ENCODE results near the gene SPAG9. TPM values are rescaled to one million over a fixed set of nuclear protein-coding genes. Genes with fewer than 3 reads are reported as not detected.
A peak's percentile ranks its signal among the peaks of the same experiment; 100 is the strongest.

SPAG9 gene
- total RNA-seq, 1 experiment from 2014 or later = 54.3 TPM

DNA sequence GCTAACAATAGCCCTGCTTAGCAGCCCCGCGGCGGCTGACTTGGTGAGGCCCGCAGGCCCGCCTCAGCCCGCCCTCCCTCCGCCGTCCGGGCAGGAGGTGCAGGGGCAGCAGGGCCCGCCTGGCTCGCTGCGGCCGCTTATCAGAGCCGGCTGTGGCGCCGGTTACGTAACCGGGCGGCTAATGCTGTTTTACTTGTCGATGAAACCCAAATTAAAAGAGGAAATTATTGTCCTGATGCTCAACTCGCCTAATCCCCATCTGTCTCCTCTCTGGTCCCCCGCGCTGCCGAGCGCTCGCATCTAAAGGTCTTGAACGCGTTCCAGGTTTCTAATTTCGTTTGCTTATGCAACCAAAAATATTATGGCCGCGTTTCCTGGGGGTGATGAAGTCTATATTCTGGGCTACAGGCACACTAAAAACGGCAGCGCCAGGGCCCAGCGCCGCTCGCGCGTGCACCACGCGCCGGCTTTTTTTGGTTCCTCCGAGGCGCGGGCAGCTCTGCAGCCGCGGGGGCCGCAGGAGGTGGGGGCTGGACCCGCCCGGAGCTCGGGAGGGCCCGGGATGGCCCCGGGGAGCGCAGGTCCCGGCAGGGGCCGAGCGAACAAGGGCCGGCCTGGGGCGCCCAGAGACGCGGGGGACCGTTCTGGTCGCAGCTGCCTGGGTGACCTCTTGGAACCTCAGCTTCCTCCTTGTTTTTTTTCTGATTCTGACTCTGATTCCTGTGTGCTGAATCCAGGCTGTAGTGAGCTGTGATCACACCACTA, 189.3 kb downstream of the SPAG9 start:
- Histone ChIP-seq H4K5ac (ENCODE audit: insufficient read length, low read depth, low read length) (no peak overlapping the region), H2BK20ac (ENCODE audit: low read depth, low read length, poor library complexity, severe bottlenecking) (no peak overlapping the region), H3K9me3 (ENCODE audit: control insufficient read depth, low read depth, low read length) (no peaks in the 10 kb centered on the region), H3K27ac (ENCODE audit: insufficient read length, low read depth, low read length) (no peak overlapping the region), H4K91ac (ENCODE audit: insufficient read length, low read depth, low read length) (no peak overlapping the region), H3K23ac (ENCODE audit: insufficient read length, low read depth, low read length) (no peak overlapping the region), H3K56ac (ENCODE audit: insufficient read length, low read depth, low read length) (no peak overlapping the region), H3K79me2 (ENCODE audit: insufficient read depth, low read length) (no peaks in the 10 kb centered on the region), H3K27me3 (ENCODE audit: insufficient read depth, low read length) (no peaks in the 10 kb centered on the region), H3K18ac (ENCODE audit: insufficient read length, low read depth, low read length) (peak overlapping the region; percentile 63), H3K9ac (ENCODE audit: extremely low read depth, insufficient read length, low read length) (no peak overlapping the region), H2BK12ac (ENCODE audit: insufficient read length, low read depth, low read length) (no peak overlapping the region), H4K8ac (replicated peaks; ENCODE audit: insufficient read length, low read depth, low read length) (no peak overlapping the region), H3T11ph (ENCODE audit: low read length) (no peak overlapping the region), H3K4ac (ENCODE audit: low read depth, low read length) (no peak overlapping the region), H3K4me1 (ENCODE audit: insufficient read depth, low read length) (no peaks in the 10 kb centered on the region), H2AFZ (ENCODE audit: low read length) (peak overlapping the region; percentile 65), H3K14ac (ENCODE audit: insufficient read depth, low read length) (peak overlapping the region; percentile 5), H2AK5ac (ENCODE audit: insufficient read length, low read length) (no peak overlapping the region), H2BK15ac (ENCODE audit: low read depth, low read length) (no peak overlapping the region), H4K20me1 (ENCODE audit: control insufficient read depth, insufficient read depth, insufficient read length) (no peaks in the 10 kb centered on the region), H3K4me2 (ENCODE audit: insufficient read depth, insufficient read length, low read length) (peak overlapping the region; percentile 43), H2BK120ac (ENCODE audit: low read depth, low read length, poor library complexity, severe bottlenecking) (no peak overlapping the region), H3K23me2 (ENCODE audit: insufficient read length, low read depth, low read length, poor library complexity, severe bottlenecking) (peaks cover 7% of the 10 kb centered on the region), H2BK5ac (ENCODE audit: insufficient read length, low read length) (no peak overlapping the region), H3K79me1 (ENCODE audit: insufficient read depth, low read depth, low read length, poor library complexity, severe bottlenecking) (no peaks in the 10 kb centered on the region)
- Mint-ChIP-seq H3K9me3 (no peaks in the 10 kb centered on the region), H3K27me3 (ENCODE audit: low read depth) (peaks cover 43% of the 10 kb centered on the region), H3K36me3 (ENCODE audit: insufficient read depth in 1 of 3, low read depth in 3 of 3) (no peaks in the 10 kb centered on the region), H3K27ac (peak overlapping the region in 1 of 3 experiments; percentile 92; a peak in 3 of 7 replicates), H3K4me1 (peaks cover 20 to 34% of the 10 kb centered on the region in 2 experiments), H3K4me3 (peak overlapping the region; percentile 69 to 80)
- whole genome bisulfite sequencing (ENCODE audit: extremely low coverage, insufficient read length, low lambda C conversion rate) = no CpG with 5 or more reads among the region's 62 CpGs
- DNase-seq = peak; percentile 91
- TF ChIP-seq, protein P1, sequence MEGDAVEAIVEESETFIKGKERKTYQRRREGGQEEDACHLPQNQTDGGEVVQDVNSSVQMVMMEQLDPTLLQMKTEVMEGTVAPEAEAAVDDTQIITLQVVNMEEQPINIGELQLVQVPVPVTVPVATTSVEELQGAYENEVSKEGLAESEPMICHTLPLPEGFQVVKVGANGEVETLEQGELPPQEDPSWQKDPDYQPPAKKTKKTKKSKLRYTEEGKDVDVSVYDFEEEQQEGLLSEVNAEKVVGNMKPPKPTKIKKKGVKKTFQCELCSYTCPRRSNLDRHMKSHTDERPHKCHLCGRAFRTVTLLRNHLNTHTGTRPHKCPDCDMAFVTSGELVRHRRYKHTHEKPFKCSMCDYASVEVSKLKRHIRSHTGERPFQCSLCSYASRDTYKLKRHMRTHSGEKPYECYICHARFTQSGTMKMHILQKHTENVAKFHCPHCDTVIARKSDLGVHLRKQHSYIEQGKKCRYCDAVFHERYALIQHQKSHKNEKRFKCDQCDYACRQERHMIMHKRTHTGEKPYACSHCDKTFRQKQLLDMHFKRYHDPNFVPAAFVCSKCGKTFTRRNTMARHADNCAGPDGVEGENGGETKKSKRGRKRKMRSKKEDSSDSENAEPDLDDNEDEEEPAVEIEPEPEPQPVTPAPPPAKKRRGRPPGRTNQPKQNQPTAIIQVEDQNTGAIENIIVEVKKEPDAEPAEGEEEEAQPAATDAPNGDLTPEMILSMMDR (conservative IDR thresholded peaks at IDR 0.05) = no peak

Measured in H9 (cell line).